GM12873 (cell line): Measurements from ENCODE around the gene MAP4.

Source experiments
- TF ChIP-seq, protein P1 (sequence below): IDR thresholded peaks from 2 replicates; pipeline ENCODE4 v1.5.1; 2012; ENCODE audit warnings: low read depth, mild to moderate bottlenecking, moderate library complexity, low read length, control low read depth; ENCODE audit not compliant: insufficient read depth; ENCODE audit errors: missing control alignments

The MAP4 gene

DNA sequence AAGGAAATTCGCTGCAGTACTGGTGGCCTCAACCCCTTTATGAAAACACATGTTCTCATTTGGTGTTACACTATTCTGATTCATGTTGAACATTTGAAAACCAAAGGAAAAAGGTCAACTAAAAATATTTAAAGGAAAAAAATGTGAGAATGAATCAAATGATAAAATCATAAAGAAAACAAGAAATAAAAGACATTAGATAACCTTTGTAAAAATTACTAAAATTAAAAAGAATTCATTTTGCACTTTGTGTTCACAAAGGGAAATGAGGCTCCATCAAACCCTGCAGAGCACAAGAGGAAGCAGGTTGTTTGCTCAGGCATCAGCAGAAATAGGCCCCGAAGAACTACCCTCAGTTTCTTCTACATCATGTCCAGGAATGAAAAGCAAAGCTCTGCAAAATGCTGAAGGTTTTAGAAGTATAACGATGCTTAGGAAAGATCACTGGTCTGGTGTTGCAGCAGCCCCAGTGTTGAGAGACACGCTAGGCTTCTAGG, 41.2 kb downstream of the MAP4 start:
- TF ChIP-seq, protein P1, sequence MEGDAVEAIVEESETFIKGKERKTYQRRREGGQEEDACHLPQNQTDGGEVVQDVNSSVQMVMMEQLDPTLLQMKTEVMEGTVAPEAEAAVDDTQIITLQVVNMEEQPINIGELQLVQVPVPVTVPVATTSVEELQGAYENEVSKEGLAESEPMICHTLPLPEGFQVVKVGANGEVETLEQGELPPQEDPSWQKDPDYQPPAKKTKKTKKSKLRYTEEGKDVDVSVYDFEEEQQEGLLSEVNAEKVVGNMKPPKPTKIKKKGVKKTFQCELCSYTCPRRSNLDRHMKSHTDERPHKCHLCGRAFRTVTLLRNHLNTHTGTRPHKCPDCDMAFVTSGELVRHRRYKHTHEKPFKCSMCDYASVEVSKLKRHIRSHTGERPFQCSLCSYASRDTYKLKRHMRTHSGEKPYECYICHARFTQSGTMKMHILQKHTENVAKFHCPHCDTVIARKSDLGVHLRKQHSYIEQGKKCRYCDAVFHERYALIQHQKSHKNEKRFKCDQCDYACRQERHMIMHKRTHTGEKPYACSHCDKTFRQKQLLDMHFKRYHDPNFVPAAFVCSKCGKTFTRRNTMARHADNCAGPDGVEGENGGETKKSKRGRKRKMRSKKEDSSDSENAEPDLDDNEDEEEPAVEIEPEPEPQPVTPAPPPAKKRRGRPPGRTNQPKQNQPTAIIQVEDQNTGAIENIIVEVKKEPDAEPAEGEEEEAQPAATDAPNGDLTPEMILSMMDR = no peak

DNA sequence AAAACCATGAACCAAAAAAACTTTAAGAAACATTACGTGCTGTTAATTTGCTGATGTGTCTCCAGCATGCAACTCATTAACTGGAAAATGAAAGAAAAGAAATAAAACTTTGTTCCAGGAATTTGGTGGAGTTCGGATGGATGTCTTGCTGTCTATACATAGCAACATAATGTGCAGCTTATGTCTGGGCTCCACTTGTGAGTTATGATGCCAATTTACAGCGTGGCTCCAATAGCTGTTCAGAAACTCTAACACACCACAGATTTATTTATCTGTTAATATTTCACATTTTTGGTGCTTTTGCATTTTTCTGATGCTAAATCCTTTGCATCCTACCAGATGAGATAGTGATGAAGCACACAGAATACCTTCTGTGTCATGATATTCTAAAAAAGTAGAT, 45.1 kb downstream of the MAP4 start:
- TF ChIP-seq, protein P1 = no peak

DNA sequence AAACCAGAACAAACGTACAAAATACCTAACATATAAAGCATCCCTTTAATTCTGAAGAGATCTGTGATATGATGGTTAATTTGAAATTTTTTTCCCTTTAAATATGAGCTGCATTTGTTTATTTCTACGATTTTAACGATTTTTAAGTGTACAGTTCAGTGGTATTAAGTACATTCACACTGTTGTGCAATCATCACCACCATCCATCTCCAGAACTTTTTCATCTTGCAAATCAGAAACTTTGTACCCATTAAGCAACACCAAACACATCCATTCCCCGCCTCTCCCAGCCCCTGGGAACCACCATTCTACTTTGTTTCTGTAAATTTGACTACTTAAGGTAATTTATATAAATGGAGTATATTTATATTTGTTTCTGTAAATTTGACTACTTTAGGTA, 51.5 kb downstream of the MAP4 start:
- TF ChIP-seq, protein P1 = no peak

DNA sequence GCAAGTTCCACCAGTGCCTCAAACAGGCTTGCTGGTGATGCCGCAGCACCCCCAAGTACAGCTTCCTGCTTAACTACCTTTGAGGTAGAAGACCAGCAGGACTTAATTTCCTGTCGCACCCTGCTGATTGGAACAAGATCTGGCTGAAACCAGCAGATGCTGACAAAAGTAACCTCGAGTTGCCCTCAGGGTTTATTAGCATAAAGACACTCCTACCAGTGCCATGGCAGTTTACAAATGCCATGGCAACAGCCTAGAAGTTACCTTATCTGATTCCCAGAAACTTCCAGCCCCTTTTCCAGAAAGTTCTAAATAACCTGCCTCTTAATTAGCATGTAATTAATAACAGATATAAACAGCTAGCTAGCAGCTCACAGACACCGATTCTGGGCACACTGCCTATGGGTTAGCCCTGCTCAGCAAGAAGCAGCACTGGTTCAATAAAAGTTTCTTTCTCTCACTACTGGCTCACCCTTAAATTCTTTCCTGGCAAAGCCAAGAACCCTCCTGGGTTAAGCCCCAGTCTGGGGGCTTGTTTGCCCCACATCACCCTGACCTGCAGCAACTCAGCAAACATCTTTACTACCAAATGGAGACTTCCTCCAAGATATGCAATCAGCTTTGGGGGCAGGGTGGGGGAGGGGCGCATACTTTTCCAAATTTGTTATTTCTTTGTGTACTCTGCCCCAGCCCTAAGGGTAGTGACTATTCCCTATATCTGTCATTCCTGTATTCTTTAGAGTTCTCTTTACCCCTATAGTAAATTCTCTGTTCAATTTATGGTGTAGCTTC, 54.2 kb downstream of the MAP4 start:
- TF ChIP-seq, protein P1 = no peak

DNA sequence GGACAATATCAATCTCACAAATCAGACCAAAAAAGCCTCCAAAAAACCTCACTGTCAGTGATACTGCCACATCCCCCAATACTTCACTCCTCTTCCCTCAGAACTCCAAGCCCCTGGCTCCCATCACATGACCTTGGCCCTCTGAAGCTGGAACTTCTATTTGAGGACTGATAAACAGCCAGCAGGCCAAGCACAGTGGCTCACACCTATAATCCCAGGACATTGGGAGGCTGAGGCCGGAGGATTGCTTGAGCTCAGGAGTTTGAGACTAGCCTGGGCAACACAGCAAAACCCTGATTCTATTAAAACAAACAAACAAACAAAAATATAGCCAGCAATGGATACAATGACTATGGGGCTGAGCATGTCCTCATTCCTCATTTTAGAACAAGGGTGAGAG, 55.2 kb downstream of the MAP4 start:
- TF ChIP-seq, protein P1 = no peak

DNA sequence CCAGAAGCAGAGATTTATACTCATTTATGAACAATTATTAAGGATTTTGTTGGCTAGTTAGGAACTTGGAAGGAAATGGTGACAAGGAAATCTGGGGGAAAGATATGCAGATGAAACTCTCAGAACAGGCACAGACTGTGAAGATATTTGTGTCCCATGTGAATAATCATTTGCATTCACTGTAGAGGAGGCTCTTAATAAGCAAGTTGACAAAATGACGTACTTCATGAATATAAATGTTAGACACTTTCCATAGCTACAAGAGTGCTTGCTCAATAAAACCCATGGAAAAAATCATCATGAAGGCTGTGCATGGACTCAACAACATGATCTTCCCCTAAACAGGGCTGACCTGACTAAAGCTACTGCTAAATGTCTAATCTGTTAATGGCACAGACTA, 59.7 kb downstream of the MAP4 start:
- TF ChIP-seq, protein P1 = no peak

DNA sequence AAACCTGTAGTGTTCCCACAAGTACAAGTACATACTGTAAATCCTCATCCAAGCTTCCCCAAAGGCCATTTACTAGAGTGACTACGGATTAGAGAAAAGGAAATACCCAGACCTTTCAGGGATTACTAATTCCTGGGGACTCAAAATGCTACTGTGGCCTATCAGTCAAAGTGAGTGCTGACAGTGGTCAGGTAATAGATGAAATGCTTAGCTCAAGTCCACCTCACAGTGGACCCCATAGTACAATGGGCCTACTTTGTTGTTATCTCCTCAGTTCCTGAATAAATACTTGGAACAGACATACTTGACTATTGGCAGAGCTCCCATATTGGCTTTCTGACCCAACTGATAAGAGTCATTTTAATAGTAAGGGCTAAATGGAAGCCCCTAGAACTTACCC, 61.6 kb downstream of the MAP4 start:
- TF ChIP-seq, protein P1 = no peak
